Measurements from ENCODE around the gene MRAP2.
"Not testable (repeated sequence)": the region's sequence is repeated elsewhere in the genome, so short reads cannot be mapped to it uniquely, and the experiment has no call there.

DNA sequence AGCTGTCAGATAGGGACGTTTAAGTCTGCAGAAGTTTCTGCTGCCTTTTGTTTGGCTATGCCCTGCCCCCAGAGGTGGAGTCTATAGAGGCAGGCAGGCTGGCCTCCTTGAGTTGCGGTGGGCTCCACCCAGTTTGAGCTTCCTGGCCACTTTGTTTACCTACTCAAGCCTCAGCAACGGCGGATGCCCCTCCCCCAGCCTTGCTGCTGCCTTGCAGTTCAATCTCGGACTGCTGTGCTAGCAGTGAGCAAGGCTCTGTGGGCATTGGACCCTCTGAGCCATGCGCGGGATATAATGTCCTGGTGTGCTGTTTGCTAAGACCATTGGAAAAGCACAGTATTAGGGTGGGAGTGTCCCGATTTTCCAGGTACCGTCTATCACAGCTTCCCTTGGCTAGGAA lies 99.8 kb downstream of the MRAP2 start:
- TF ChIP-seq POLR2A (IDR thresholded peaks at IDR 0.05; ENCODE audit: low read depth, low read length); TAF1 (IDR thresholded peaks at IDR 0.05; ENCODE audit: borderline replicate concordance, low read depth, low read length): not testable (repeated sequence)

All from GM12892 (cell line).